ENCODE data around the gene ERC2. TPM values are rescaled to one million over a fixed set of nuclear protein-coding genes. Genes with fewer than 3 reads are reported as not detected.

The ERC2 gene
- total RNA-seq, 1 donor from 2014 or later = not detected

DNA sequence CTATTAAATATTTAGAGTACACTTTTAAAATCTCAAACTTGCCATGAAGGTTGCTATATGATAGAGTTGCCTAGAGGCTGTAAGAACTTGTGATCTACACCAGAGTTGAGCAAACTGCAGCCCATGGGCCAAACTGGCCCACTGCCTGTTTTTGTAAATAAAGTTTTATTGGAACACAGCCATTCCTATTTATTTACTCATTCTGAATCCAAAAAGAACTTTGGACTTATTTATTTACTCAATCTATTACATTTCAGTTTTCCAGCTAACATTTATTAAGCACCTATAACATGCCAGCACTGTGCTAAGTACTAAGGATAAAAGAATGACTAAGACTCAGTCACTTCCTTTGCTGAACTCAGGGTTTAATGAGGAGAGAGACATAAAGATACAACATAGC, 403.6 kb downstream of the ERC2 start:
- no peak for DNase-seq
- Mint-ChIP-seq H3K4me1 (no peaks in the 10 kb centered on the region), H3K27me3 (no peaks in the 10 kb centered on the region), H3K36me3 (ENCODE audit: low read depth) (no peaks in the 10 kb centered on the region), H3K9me3 (no peaks in the 10 kb centered on the region), H3K27ac (no peak overlapping the region), H3K4me3 (no peak overlapping the region)
- intact Hi-C loops (cut with micrococcal nuclease) = no loop called here

DNA sequence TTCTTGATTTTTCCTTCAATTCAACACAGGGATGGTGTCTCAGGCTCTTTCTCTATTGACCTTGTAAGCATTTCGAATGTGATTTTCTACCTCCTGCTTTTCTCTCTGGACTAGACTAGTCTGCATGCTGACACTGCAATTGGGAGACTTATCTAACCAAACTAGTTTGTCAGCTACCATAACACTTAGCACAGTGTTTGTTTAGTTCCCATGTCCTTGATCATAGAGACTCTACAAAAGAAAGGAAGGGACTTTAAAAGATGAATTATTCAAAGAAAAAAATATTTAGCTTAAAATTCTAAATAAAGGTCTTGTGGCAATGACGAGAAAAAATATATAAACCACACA, 407.0 kb downstream of the ERC2 start:
- no peaks in the 10 kb centered on the region for H3K9me3 Mint-ChIP-seq
- DNase-seq = no peak
- H3K4me3 Mint-ChIP-seq = no peak overlapping the region
- H3K27ac Mint-ChIP-seq = no peak overlapping the region
- H3K27me3 Mint-ChIP-seq = no peaks in the 10 kb centered on the region
- intact Hi-C loops (cut with micrococcal nuclease) = no loop called here
- H3K36me3 Mint-ChIP-seq (ENCODE audit: low read depth) = no peaks in the 10 kb centered on the region
- no peaks in the 10 kb centered on the region for H3K4me1 Mint-ChIP-seq

DNA sequence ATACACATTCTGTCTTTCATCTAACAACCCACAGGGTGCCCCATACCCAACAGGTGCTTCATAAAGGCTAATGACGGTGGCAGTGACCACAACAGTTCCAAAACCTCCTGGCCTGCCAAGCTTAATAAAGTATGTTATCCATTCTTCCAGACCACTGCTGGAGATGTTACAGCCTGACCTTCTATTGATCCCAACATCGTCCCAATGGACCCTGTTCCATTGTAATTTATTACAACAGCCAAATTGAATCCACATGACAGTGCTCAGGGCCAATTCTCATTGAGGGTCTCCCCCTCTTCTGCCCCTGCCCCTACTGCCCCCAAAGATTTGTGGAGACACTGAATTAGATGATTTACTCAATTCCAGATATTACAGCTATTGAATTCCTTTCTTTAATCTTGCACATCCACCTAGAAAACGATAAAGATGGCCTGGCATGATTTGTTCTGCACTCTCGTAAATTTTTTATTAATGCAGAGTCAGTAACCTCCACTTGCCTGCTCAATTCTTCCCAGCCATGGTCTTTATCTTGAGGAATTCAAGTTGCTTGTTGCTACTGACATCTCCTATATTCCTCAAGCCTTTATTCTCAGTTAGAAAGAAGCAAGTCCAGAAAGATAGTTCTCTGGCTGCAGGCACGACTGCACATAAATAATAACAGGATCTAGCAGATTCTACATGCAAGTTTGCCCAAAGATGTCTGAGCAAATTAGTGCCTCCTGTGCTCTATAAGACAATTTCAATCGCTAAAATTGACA, 407.6 kb downstream of the ERC2 start:
- no peak for DNase-seq
- no peak overlapping the region for H3K4me3 Mint-ChIP-seq
- no peaks in the 10 kb centered on the region for H3K27me3 Mint-ChIP-seq
- H3K9me3 Mint-ChIP-seq = no peaks in the 10 kb centered on the region
- H3K4me1 Mint-ChIP-seq = no peaks in the 10 kb centered on the region
- intact Hi-C loops (cut with micrococcal nuclease) = no loop called here
- H3K36me3 Mint-ChIP-seq (ENCODE audit: low read depth) = no peaks in the 10 kb centered on the region
- no peak overlapping the region for H3K27ac Mint-ChIP-seq

DNA sequence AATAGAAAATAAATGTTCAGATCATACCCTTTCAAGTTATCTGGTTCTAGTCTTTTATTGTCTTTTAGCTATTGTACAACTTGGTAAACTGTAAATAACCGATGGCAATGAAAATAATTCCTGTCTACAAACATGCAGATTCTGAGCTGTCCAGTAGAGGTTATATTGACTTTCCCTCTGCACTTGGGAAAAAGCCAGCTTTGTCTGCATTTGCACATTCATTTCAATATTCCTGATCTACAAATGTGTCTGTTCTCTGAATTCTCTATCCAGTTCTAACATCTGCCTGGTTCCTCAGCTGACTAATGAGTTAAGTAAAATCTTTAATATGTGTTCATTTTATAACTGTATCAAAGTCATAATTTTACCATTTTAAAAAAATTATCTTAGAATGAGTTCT, 408.5 kb downstream of the ERC2 start:
- Mint-ChIP-seq H3K27ac (no peak overlapping the region), H3K27me3 (no peaks in the 10 kb centered on the region), H3K4me1 (no peaks in the 10 kb centered on the region), H3K4me3 (no peak overlapping the region), H3K36me3 (ENCODE audit: low read depth) (no peaks in the 10 kb centered on the region), H3K9me3 (no peaks in the 10 kb centered on the region)
- no peak for DNase-seq
- intact Hi-C loops (cut with micrococcal nuclease) = no loop called here

DNA sequence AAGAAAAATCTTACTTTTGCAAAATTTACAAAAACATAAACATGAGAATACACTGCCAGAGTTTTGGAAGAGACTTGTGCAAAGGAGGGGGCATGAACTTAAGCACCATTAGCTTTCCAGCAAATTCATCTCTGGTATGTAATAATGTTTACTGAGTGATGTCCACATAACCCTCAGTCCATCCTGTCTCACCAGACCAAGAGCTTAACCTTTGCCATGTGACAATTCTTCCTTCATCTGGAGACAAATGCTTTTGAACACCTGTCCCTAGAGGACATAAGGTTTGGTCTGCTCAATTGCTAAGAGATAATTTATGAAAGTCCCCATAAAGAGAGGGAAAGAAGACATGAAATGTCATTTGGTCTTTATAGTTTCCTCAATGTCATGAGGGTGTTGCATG, 412.3 kb downstream of the ERC2 start:
- H3K4me1 Mint-ChIP-seq = no peaks in the 10 kb centered on the region
- no peaks in the 10 kb centered on the region for H3K36me3 Mint-ChIP-seq (ENCODE audit: low read depth)
- intact Hi-C loops (cut with micrococcal nuclease) = no loop called here
- no peak overlapping the region for H3K27ac Mint-ChIP-seq
- no peak for DNase-seq
- H3K4me3 Mint-ChIP-seq = no peak overlapping the region
- no peaks in the 10 kb centered on the region for H3K27me3 Mint-ChIP-seq
- H3K9me3 Mint-ChIP-seq = no peaks in the 10 kb centered on the region

DNA sequence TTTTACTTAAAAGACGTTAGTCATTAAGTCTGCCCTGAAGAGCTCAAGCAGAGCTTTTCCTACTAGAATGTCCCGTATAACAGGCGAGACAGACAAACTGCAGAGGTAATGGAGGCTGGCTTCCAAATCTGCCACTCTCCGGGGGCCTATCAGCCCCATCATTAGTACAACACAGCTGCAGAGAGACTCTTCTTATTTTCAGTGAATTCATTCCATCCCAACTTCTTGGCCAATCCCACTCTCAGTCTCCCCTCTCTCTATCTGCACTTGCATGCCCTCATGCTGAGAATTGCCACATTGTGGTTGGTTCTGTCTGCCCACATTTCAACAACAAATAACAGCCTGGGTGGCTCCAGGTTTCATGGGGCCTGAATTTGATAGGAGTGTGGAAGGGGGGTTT, 412.7 kb downstream of the ERC2 start:
- Mint-ChIP-seq H3K9me3 (no peaks in the 10 kb centered on the region), H3K4me3 (no peak overlapping the region), H3K27me3 (no peaks in the 10 kb centered on the region), H3K4me1 (no peaks in the 10 kb centered on the region), H3K36me3 (ENCODE audit: low read depth) (no peaks in the 10 kb centered on the region), H3K27ac (no peak overlapping the region)
- intact Hi-C loops (cut with micrococcal nuclease) = no loop called here
- DNase-seq = no peak

DNA sequence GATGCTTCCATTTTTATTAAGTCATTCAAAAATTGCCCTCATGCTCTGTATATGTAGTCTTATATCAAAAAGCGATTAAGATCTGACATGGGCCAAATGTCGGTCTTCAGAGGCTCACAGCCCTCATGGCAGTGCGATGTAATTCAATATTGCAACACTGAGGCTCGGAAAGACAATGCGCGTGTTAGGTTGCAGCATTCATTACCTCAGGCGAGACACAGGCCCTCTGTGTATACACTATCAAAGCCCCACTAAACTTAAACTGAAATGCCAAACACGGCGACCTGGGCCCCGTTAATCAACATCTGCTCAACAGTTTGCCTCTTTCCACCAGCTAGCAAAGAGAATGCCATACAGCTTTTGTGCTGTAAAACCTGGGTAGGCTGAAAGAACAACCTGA, 413.4 kb downstream of the ERC2 start:
- H3K27ac Mint-ChIP-seq = no peak overlapping the region
- DNase-seq = no peak
- H3K4me3 Mint-ChIP-seq = no peak overlapping the region
- H3K36me3 Mint-ChIP-seq (ENCODE audit: low read depth) = no peaks in the 10 kb centered on the region
- intact Hi-C loops (cut with micrococcal nuclease) = no loop called here
- H3K27me3 Mint-ChIP-seq = no peaks in the 10 kb centered on the region
- H3K4me1 Mint-ChIP-seq = no peaks in the 10 kb centered on the region
- no peaks in the 10 kb centered on the region for H3K9me3 Mint-ChIP-seq

DNA sequence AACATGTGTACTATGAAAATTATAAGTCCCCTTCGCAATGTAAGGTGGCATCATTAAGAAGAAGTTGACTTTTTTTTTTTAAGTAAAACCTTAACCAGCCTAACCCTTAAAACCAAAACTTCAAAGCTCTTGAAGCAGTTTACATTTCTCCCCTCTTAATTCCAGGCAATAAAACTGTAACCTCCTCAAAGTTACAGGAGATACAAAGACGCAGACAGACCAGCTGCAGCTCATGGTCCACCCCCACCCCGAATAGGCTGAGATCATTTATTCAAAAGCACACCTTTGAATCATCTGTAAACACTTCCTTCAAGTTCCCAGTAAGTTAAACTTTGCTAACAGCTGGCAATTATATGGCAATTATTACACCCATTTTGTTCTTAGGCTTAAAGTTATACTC, 414.5 kb downstream of the ERC2 start:
- Mint-ChIP-seq H3K27me3 (no peaks in the 10 kb centered on the region), H3K4me3 (no peak overlapping the region), H3K4me1 (no peaks in the 10 kb centered on the region), H3K9me3 (no peaks in the 10 kb centered on the region), H3K27ac (no peak overlapping the region), H3K36me3 (ENCODE audit: low read depth) (no peaks in the 10 kb centered on the region)
- no peak for DNase-seq
- intact Hi-C loops (cut with micrococcal nuclease) = no loop called here

DNA sequence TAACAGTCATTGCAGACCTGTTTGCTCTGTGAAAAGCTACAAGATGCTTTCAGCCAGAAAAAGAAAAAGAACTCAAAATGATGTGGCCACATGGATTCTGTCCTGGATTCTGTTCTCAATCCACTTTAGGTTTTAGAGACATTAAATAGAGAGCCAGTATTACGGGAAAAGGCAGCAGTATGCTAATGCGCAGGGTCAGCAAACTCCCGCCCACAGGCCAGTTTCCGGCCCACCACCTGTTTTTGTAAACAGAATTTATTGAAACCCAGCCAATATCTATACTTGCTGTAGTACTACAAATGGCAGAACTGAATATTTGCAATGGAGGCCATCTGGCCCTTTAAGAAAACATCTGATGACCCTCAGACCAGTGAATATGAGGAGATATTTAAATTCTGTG, 416.1 kb downstream of the ERC2 start:
- no peak for DNase-seq
- H3K27ac Mint-ChIP-seq = no peak overlapping the region
- H3K4me1 Mint-ChIP-seq = no peaks in the 10 kb centered on the region
- H3K27me3 Mint-ChIP-seq = no peaks in the 10 kb centered on the region
- no peak overlapping the region for H3K4me3 Mint-ChIP-seq
- no peaks in the 10 kb centered on the region for H3K36me3 Mint-ChIP-seq (ENCODE audit: low read depth)
- intact Hi-C loops (cut with micrococcal nuclease) = no loop called here
- H3K9me3 Mint-ChIP-seq = no peaks in the 10 kb centered on the region

DNA sequence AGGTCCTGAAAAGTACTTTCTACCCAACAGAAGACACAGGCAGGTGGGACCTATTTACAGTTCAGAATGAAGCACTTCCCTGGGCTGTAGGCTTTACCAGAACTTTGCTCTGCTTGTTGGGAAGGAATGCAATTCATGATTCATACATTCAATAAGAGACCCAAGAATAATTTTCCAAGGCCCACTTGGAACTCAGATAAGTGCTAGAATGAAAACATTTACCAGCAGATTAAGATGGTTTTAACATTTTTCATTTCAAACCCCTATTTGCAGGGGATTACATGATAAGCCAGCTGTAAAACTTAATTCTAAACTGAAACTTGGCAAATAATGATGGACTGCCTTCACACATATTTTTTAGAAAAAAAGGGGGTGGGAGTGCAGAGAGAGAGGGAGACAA, 417.2 kb downstream of the ERC2 start:
- H3K36me3 Mint-ChIP-seq (ENCODE audit: low read depth) = no peaks in the 10 kb centered on the region
- no peak overlapping the region for H3K27ac Mint-ChIP-seq
- no peaks in the 10 kb centered on the region for H3K4me1 Mint-ChIP-seq
- H3K27me3 Mint-ChIP-seq = no peaks in the 10 kb centered on the region
- H3K4me3 Mint-ChIP-seq = no peak overlapping the region
- no peaks in the 10 kb centered on the region for H3K9me3 Mint-ChIP-seq
- no peak for DNase-seq
- intact Hi-C loops (cut with micrococcal nuclease) = no loop called here

DNA sequence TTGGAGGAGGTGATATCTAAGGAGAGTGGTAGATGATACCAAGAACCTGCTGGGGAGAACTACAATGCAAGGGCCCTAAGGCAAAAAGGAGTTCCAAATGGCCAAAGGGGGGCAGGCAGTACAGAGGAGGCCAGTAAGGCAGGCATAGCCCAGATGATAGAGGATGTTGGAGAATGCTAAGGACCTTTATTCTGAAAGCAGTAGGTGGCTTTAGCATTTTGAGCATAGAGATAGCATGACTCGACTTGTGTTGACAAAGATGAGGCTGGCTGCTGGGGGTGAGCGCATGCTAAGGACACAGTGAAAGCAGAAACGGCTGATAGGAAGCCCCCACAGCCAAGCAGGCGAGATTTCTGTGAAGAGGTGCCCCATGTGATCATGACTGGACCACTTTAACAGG, 419.3 kb downstream of the ERC2 start:
- H3K4me3 Mint-ChIP-seq = no peak overlapping the region
- DNase-seq = no peak
- H3K27ac Mint-ChIP-seq = no peak overlapping the region
- H3K36me3 Mint-ChIP-seq (ENCODE audit: low read depth) = no peaks in the 10 kb centered on the region
- no peaks in the 10 kb centered on the region for H3K27me3 Mint-ChIP-seq
- no peaks in the 10 kb centered on the region for H3K4me1 Mint-ChIP-seq
- H3K9me3 Mint-ChIP-seq = no peaks in the 10 kb centered on the region
- intact Hi-C loops (cut with micrococcal nuclease) = no loop called here

DNA sequence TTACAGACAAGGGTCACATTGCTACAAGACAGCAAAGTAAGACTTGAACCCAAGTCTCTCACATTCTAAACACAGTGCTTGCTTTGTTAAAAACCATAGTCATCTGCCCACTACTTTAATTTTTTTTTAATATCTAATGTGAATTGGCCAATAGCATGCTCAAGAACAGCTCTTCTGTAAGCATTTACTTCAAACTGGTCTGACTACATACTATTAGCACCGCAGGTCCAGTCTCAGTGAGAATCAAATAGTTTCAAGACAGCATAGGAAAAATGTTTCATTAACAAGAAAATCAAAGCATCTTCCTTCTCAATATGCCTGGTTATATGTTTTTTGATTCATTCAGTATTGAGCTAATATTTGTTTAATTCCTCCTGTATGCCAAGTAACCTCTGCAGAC, 419.9 kb downstream of the ERC2 start:
- H3K27me3 Mint-ChIP-seq = no peaks in the 10 kb centered on the region
- H3K27ac Mint-ChIP-seq = no peak overlapping the region
- no peak overlapping the region for H3K4me3 Mint-ChIP-seq
- H3K36me3 Mint-ChIP-seq (ENCODE audit: low read depth) = no peaks in the 10 kb centered on the region
- no peaks in the 10 kb centered on the region for H3K4me1 Mint-ChIP-seq
- H3K9me3 Mint-ChIP-seq = no peaks in the 10 kb centered on the region
- DNase-seq = no peak
- intact Hi-C loops (cut with micrococcal nuclease) = no loop called here

DNA sequence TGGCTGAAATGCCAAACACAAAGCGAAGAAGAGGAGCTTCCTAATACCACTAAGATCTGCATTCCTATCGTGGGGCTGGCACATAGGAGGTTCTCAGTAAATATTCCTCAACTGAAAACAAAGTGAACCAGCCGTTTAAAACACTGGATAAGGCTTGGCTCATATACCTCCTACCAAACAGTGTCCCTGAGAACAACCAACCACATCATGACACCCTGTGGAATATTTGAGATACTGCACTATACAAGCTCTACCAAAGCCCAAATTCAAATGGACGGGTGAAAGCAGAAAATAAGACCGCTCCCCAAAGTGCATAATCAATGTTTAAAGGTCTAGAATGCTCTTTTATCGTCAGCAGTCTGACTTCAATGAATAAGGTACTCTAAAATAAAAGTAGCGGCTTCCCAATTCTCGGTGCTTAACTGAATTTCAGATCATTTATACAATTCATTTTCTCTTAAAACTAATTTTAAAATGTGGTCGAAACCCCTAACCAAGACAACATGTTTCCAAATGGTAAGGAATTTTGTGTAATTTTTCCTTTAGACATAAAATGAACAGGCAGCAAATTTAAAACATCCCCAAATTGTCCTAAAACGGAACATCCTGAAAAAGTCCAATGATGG, 425.8 kb downstream of the ERC2 start:
- peaks cover 1% of the 10 kb centered on the region for H3K27me3 Mint-ChIP-seq
- H3K9me3 Mint-ChIP-seq = no peaks in the 10 kb centered on the region
- no peak for DNase-seq
- H3K4me1 Mint-ChIP-seq = no peaks in the 10 kb centered on the region
- intact Hi-C loops (cut with micrococcal nuclease) = no loop called here
- H3K36me3 Mint-ChIP-seq (ENCODE audit: low read depth) = no peaks in the 10 kb centered on the region
- H3K4me3 Mint-ChIP-seq = no peak overlapping the region
- H3K27ac Mint-ChIP-seq = no peak overlapping the region

DNA sequence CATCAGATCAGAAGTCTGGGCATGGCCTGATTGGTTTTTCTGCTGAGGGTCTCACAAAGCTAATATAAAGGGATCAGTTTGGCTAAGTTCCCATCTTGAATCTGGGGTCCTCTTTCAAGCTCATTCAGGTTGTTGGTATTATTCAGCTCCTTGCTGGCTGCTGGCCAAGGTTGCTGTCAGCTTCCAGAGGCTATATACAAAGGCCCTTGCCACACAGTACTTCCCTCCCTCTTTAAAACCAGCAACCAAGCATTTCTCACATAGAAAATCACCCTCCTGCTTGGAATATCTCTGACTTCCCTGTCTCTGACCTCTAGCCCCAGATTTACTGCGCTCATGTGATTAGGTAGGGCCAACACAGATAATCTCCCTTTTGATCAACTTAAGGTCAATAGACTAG, 442.9 kb downstream of the ERC2 start:
- H3K9me3 Mint-ChIP-seq = no peaks in the 10 kb centered on the region
- DNase-seq = no peak
- intact Hi-C loops (cut with micrococcal nuclease) = no loop called here
- no peak overlapping the region for H3K4me3 Mint-ChIP-seq
- no peaks in the 10 kb centered on the region for H3K27me3 Mint-ChIP-seq
- no peak overlapping the region for H3K27ac Mint-ChIP-seq
- no peaks in the 10 kb centered on the region for H3K4me1 Mint-ChIP-seq
- H3K36me3 Mint-ChIP-seq (ENCODE audit: low read depth) = no peaks in the 10 kb centered on the region

DNA sequence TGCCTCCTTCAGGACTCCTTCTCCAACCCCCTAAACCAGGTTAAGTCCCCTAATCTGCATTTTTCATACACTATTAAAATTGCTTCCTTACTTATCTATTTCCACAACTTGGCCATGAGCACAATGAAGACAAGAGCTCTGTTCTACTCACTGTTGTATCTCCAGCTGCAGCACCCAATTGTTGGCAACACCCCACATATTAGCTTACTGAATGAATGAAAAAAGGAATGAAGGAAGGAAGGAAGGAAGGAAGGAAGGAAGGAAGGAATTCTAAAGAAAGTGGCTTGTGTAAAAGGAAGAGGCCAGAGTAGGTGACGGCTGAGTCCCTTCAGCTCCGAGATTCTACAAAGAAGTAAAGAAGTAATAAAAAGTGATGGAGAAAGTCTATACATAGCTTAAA, 444.7 kb downstream of the ERC2 start:
- H3K36me3 Mint-ChIP-seq (ENCODE audit: low read depth) = no peaks in the 10 kb centered on the region
- no peaks in the 10 kb centered on the region for H3K27me3 Mint-ChIP-seq
- intact Hi-C loops (cut with micrococcal nuclease) = no loop called here
- H3K9me3 Mint-ChIP-seq = no peaks in the 10 kb centered on the region
- H3K4me3 Mint-ChIP-seq = no peak overlapping the region
- no peak for DNase-seq
- no peaks in the 10 kb centered on the region for H3K4me1 Mint-ChIP-seq
- H3K27ac Mint-ChIP-seq = no peak overlapping the region
